SH-SY5Y (cell line): ENCODE data around the gene GUCY2D.

Experiments used
- GATA2 ChIP-seq: IDR thresholded peaks from 2 replicates; pipeline ENCODE4 v1.6.1; 2011; ENCODE audit warnings: mild to moderate bottlenecking, low read depth, low read length
- GATA3 ChIP-seq: IDR thresholded peaks from 2 replicates; pipeline ENCODE4 v1.6.1; 2011; ENCODE audit warnings: low read depth, mild to moderate bottlenecking, low read length, moderate library complexity

- TF ChIP-seq GATA2 = no peak
- TF ChIP-seq GATA3 = no peak
These were observed 28.8 kb downstream of the GUCY2D start for GRCh38 chr17:8031261-8031661.
